Neuron (in vitro differentiated cells): ENCODE measurements around the gene PTPRM.

ENCODE experiments used
- H2AFZ ChIP-seq: one replicate; pipeline ENCODE4 v1.6.1; 2013; ENCODE audit warnings: low read depth, mild to moderate bottlenecking, inconsistent platforms, low read length, moderate library complexity
- H3K27me3 ChIP-seq: one replicate; pipeline ENCODE4 v1.6.1; 2013; ENCODE audit warnings: low read length; ENCODE audit not compliant: insufficient read depth
- H3K36me3 ChIP-seq: one replicate; pipeline ENCODE4 v1.6.1; 2013; ENCODE audit warnings: low read length; ENCODE audit not compliant: insufficient read depth
- H3K4me1 ChIP-seq: one replicate; pipeline ENCODE4 v1.6.1; 2013; ENCODE audit warnings: low read length; ENCODE audit not compliant: insufficient read depth
- H3K4me3 ChIP-seq: 2 replicates; pipeline ENCODE4 v1.5.1; 2013; ENCODE audit warnings: mild to moderate bottlenecking, low read length, moderate library complexity
- H3K9me3 ChIP-seq: one replicate; pipeline ENCODE4 v1.6.1; 2013; ENCODE audit warnings: low read length

Gene PTPRM

DNA sequence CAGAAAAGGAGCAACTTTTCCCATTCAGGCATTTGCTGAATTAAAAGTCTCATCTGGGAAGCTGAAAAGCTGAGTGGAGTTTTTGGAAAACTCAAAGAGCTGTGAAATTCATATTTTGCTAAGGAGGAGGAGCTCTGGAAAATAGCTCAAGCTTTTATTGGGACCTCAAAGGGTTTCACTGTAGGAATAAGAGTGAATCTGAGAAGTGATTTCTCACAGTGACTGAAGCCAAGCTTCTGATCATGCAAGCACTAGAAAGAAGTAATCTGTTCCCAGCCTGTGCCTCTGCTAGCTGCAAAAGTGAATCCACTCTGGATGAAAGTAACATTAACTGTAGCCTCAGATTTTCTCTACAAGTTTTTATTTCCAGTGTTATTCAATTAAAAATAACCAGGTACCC, 283.3 kb downstream of the PTPRM start:
- Histone ChIP-seq H3K27me3 (no peaks in the 10 kb centered on the region), H3K4me1 (no peaks in the 10 kb centered on the region), H2AFZ (no peak overlapping the region)

DNA sequence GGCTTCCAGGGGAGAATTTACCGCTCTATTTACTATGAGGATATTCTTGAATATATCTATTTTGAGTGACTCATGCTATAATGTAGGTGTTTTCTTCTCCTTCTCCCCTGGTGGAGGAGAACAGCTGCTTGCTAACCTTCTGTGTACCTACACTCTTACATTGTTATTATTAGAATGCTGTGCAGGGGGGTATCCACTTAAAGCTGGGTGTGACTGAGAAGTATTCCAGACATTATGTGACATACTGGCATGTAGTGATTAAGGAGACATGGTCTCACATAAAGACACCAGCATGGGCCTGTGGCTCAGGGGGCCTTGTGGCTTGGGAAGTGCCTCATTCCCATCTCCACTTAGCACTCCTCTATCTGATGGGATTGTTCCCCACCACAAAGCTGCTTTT, 287.9 kb downstream of the PTPRM start:
- no peaks in the 10 kb centered on the region for H3K27me3 ChIP-seq
- H3K36me3 ChIP-seq: no peaks in the 10 kb centered on the region
- no peak overlapping the region for H3K4me3 ChIP-seq
- H3K9me3 ChIP-seq: no peaks in the 10 kb centered on the region
- H3K4me1 ChIP-seq: no peaks in the 10 kb centered on the region
- H2AFZ ChIP-seq: no peak overlapping the region

More for the DNA sequence above, 283.3 kb downstream of the PTPRM start:
- Histone ChIP-seq H3K36me3 (no peaks in the 10 kb centered on the region), H3K4me3 (no peak overlapping the region), H3K9me3 (no peaks in the 10 kb centered on the region)

DNA sequence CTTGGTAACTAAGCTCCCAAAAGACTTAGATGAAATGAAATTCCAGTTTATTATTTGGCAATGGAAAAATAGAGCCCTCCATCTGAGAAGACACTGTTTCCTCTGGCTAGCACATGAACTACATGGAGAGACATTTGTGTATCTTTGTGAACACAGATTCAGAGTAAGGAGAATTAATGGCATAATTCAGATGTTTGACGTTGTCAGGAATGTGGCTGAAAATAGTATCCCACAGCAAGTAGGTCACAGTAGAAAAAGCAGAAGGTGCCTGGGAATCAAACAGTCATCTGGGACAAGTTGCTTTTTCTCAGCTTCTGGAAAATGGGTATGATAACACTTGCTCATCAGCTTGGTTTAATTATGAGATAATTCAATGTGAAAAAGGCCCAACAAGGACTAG, 288.6 kb downstream of the PTPRM start:
- Histone ChIP-seq H3K36me3 (no peaks in the 10 kb centered on the region), H2AFZ (no peak overlapping the region), H3K9me3 (no peaks in the 10 kb centered on the region), H3K27me3 (no peaks in the 10 kb centered on the region), H3K4me1 (no peaks in the 10 kb centered on the region), H3K4me3 (no peak overlapping the region)

DNA sequence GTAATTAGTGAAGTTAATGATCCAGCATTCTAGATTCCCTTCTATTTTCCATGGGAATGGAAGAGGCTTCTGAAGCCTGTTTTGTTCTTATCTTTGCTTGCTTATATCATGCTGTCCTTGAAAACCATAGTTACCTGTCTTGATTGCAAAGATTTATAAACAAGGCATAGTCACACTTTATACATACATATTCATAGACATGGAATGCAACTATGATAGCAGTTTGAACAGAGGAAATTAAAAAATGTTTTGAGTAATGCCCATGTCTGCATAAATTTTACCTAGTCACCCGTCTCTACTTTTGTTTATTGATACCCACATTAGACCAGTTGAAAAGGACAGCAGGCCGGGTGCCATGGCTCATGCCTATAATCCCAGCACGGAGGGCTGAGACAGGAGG, 289.0 kb downstream of the PTPRM start:
- Histone ChIP-seq H3K36me3 (no peaks in the 10 kb centered on the region), H3K4me1 (no peaks in the 10 kb centered on the region), H3K4me3 (no peak overlapping the region), H2AFZ (no peak overlapping the region), H3K27me3 (no peaks in the 10 kb centered on the region), H3K9me3 (no peaks in the 10 kb centered on the region)

DNA sequence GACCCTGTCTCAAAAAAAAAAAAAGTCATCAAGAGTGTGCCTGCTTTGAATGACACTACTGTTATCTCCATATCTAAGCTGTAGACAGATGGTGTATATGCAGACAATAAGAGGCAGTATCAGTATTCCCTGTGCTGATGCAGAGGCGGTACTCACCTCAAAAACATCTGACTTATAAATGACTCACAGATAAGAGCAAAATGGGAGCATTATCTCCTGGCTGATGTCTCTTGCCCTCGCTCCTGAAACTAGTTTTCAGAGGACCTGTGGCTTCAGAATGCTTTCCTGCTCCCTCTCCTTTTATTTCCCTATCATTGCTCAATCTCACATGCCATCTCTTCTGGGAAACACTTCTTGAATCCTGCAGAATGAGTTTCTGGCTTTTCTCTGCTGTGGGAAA, 289.6 kb downstream of the PTPRM start:
- H3K36me3 ChIP-seq: no peaks in the 10 kb centered on the region
- H3K27me3 ChIP-seq: no peaks in the 10 kb centered on the region
- no peaks in the 10 kb centered on the region for H3K4me1 ChIP-seq
- no peak overlapping the region for H3K4me3 ChIP-seq
- no peaks in the 10 kb centered on the region for H3K9me3 ChIP-seq
- H2AFZ ChIP-seq: no peak overlapping the region

DNA sequence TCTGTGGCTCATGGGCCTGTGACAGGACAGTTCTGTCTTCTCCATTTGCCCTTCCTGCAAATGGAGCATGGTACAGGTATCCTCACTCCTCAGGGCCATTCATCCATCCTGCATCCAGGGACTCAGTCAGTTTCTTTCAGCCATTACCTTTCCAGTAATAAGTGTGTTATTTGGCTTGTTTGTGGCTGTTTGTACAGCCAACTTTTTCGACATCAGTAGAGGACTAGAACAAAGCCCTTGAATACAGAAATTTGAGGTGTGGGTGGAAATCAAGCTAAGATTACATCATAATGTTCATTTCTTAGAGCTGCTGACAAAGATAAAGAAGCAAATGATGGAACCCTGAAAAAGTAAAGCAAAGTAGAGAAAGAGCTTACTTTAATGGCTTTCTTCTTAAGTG, 290.4 kb downstream of the PTPRM start:
- Histone ChIP-seq H3K9me3 (no peaks in the 10 kb centered on the region), H3K4me3 (no peak overlapping the region), H2AFZ (no peak overlapping the region), H3K27me3 (no peaks in the 10 kb centered on the region), H3K4me1 (no peaks in the 10 kb centered on the region), H3K36me3 (no peaks in the 10 kb centered on the region)

DNA sequence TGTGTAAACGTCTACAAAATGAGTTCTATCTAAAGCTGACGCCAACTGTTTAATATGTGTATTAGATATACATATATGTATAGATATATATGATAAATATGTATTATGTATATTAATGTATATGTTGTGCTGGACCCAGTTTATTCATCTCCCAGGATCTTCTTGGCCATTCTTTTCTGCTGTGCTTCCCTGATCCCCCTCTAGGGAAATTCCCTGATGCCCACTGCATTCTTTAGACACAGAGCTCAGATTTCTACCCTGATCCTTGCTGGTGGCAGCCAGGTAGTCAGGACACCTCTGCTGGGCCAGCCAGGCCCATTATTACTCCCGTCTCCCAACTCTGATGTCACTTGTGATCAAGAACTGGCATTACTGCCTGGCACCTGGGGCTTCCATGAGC, 292.0 kb downstream of the PTPRM start:
- H3K4me1 ChIP-seq: no peaks in the 10 kb centered on the region
- no peaks in the 10 kb centered on the region for H3K36me3 ChIP-seq
- H3K9me3 ChIP-seq: no peaks in the 10 kb centered on the region
- H3K27me3 ChIP-seq: no peaks in the 10 kb centered on the region
- no peak overlapping the region for H2AFZ ChIP-seq
- no peak overlapping the region for H3K4me3 ChIP-seq

DNA sequence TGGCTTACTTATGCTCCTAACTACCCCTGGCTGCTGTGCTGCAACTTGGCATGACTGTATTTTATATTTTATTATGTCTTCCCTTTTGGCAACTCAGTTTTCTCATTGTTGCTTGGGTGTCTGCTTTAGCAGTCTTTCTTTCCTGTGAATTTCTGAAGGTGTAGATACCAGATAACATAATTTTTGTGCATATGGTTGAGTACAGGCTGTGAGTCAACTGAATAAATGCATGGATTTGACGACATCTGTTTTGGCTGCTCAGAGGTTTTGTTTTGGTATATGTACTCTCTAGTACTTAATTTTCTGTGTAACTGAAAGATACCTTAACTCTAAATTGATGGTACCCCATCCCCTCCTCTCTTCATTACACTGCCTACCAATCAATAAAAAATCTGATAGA, 303.1 kb downstream of the PTPRM start:
- Histone ChIP-seq H2AFZ (no peak overlapping the region), H3K9me3 (no peaks in the 10 kb centered on the region), H3K4me3 (no peak overlapping the region)

DNA sequence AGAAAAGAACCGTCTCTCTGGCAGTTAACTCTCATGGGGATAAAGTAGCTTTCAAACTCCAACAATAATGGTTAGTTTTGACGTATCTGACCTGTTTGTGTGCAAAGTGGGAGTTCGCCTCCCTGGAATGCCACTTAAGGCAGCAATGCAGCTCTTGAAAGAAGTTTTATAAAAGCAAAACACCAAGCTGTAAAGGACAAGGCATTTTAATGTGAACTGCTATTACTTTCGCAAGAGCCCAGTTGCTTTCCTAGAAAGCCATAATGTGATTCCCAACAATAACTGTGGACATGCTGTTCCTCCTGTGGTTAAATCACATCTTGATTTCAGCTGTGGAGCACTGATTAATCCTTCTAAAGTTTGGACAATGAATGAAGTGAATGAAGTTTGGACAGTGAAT, 303.7 kb downstream of the PTPRM start:
- no peaks in the 10 kb centered on the region for H3K9me3 ChIP-seq
- H3K4me1 ChIP-seq: peaks cover 9% of the 10 kb centered on the region
- no peaks in the 10 kb centered on the region for H3K27me3 ChIP-seq
- no peak overlapping the region for H2AFZ ChIP-seq
- H3K4me3 ChIP-seq: no peak overlapping the region
- no peaks in the 10 kb centered on the region for H3K36me3 ChIP-seq

More for the DNA sequence above, 303.1 kb downstream of the PTPRM start:
- H3K36me3 ChIP-seq: no peaks in the 10 kb centered on the region
- peaks cover 9% of the 10 kb centered on the region for H3K4me1 ChIP-seq
- H3K27me3 ChIP-seq: no peaks in the 10 kb centered on the region

DNA sequence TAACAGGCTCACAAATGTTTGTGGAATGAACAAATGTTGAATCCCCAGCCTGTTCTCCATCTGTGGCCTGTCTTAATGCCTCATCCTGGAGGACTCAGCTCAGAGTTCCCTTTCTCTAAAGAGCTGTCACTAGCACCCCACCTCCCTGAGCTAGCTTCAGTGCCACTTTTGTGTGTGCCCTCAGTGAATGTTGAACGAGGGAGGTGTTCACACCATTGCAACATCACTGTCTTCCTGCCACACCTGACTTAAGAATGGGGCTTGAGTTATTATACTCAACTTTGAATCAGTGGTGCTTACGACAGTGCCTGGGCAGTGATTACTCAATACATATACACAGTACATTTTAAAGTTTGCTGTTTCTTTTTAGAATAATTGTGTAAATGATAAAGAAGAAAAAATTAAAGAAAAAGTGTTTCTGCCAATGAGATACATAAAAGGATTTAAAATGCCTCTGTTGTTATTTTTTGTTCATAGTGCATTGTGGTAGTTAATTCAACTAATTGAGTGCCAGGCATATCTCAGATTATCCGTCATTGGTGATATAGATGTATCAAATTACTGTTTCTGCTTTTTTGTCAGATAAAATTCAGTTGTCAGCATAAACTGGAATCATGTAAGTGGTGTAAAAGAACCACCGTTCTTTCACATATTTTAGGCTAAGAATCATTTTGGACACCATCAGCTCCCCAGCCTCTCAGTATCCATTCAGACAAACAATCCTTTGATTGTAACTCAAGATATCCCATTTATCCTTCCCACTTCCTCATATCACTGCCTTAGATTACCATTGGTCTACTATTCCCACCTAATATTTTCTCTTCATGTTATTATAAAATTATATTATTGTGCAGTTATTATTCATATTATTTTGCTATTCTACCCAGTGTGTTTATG, 304.7 kb downstream of the PTPRM start:
- H3K9me3 ChIP-seq: no peaks in the 10 kb centered on the region
- H3K4me1 ChIP-seq: peaks cover 9% of the 10 kb centered on the region
- H3K36me3 ChIP-seq: no peaks in the 10 kb centered on the region
- no peak overlapping the region for H2AFZ ChIP-seq
- no peak overlapping the region for H3K4me3 ChIP-seq
- H3K27me3 ChIP-seq: no peaks in the 10 kb centered on the region

DNA sequence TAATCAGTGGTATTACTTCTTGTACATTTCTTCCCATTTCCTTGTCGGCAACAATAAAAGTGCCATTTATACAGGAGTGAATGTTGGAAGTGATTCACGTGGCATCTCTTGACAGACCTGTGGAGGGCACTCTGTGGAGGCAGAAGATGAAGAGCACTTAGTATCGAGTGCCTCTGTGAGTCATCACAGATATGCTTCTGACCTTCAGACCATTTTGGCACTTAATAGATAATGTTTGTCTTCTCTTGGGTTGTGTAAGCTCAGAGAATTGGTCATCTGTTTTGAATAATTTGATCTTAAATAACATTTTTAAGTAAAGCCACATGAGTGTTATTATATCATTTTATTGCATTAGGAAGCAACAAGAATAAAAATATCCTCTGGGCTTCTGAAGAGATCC, 305.5 kb downstream of the PTPRM start:
- H3K36me3 ChIP-seq: no peaks in the 10 kb centered on the region
- no peak overlapping the region for H2AFZ ChIP-seq
- peaks cover 10% of the 10 kb centered on the region for H3K4me1 ChIP-seq
- H3K9me3 ChIP-seq: no peaks in the 10 kb centered on the region
- no peaks in the 10 kb centered on the region for H3K27me3 ChIP-seq
- H3K4me3 ChIP-seq: no peak overlapping the region

DNA sequence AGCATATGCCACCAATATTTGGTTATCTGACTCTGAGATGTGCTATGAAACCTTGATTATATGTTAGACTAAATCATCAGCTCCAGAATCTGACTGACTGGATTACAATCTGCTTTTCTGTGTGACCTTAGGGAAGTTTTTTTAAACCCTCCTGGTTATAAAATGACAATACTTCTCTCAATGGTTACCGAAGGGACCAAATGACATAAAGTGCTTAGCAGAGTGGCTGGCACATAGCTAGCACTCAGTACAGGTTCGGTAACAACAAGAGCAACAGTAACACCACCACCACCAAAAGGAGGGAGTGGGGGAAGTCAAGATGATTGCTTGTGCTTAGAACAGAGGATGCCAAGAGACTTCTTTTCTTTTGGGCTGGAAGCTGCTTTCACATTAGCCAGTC, 306.2 kb downstream of the PTPRM start:
- Histone ChIP-seq H3K27me3 (no peaks in the 10 kb centered on the region), H3K4me3 (no peak overlapping the region)

DNA sequence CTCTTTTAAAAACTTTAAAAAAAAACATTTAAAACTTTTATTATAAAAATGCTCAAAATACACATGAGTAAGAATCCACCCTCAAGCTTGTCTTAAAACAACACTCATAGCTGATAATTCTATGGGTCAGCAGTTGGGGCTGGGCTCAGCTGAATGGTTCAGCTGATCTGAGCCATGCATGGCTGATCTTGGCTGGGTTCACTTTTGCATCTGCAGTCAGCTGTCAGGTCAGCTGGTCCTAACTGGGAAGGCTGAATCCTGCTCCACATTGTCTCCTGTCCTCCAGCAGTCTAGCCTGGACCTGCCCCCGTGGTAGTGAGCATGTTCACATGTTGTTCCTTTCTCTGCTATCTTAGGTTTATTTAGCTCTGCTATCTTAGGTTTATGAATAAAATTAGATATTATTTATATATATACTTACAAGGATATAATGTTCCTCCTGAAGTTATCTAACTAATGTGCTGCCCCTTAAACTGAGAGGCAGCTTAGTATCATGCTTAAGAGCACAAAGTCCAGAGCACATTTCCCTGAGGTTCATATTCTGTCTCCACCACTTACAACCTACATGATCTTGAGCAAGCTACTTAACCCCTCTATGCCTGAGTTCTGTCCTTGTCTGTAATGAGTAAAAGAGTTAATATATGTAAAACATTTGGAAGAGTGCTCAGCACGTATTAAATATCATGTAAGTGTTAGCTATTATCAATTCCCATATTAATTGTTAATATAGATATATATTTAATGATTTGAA, 309.4 kb downstream of the PTPRM start:
- Histone ChIP-seq H3K4me3 (no peak overlapping the region), H2AFZ (no peak overlapping the region), H3K4me1 (peaks cover 22% of the 10 kb centered on the region), H3K36me3 (no peaks in the 10 kb centered on the region), H3K9me3 (no peaks in the 10 kb centered on the region), H3K27me3 (no peaks in the 10 kb centered on the region)

More for the DNA sequence above, 306.2 kb downstream of the PTPRM start:
- Histone ChIP-seq H2AFZ (no peak overlapping the region), H3K9me3 (no peaks in the 10 kb centered on the region), H3K4me1 (peaks cover 17% of the 10 kb centered on the region), H3K36me3 (no peaks in the 10 kb centered on the region)
